ENCODE results near the gene OR7C1. TPM values are rescaled to one million over a fixed set of nuclear protein-coding genes. Genes with fewer than 3 reads are reported as not detected.
"Not testable (repeated sequence)": the region's sequence is repeated elsewhere in the genome, so short reads cannot be mapped to it uniquely, and the experiment has no call there.

The OR7C1 gene
- total RNA-seq, 1 experiment from 2014 or later = not detected

GRCh38 chr19:14785102-14785793 is 49.7 kb downstream of the OR7C1 start:
- not testable (repeated sequence) for DNase-seq (ENCODE audit: low spot score)

GRCh38 chr19:14784730-14785101 is 50.3 kb downstream of the OR7C1 start:
- DNase-seq (ENCODE audit: low spot score) = not testable (repeated sequence)

- DNase-seq (ENCODE audit: low spot score) = not testable (repeated sequence)
These were observed 51.5 kb downstream of the OR7C1 start for GRCh38 chr19:14783410-14783998.

- no peak for DNase-seq (ENCODE audit: low spot score)
These were observed 52.2 kb downstream of the OR7C1 start for GRCh38 chr19:14782626-14783409.

- DNase-seq (ENCODE audit: low spot score) = not testable (repeated sequence)
These were observed 53.1 kb downstream of the OR7C1 start for GRCh38 chr19:14781713-14782536.

- DNase-seq (ENCODE audit: low spot score) = not testable (repeated sequence)
These were observed 54.3 kb downstream of the OR7C1 start for GRCh38 chr19:14780622-14781225.

GRCh38 chr19:14779151-14779550 is 55.8 kb downstream of the OR7C1 start:
- DNase-seq (ENCODE audit: low spot score) = no peak

GRCh38 chr19:14778110-14778845 is 56.7 kb downstream of the OR7C1 start, which contains the start of gene ADGRE2:
ADGRE2 (minus strand) TSS chr19:14778560; CDS start chr19:14776756, 1,804 bp downstream.
- not testable (repeated sequence) for DNase-seq (ENCODE audit: low spot score)

GRCh38 chr19:14777645-14778044 is 57.3 kb downstream of the OR7C1 start:
- DNase-seq (ENCODE audit: low spot score) = not testable (repeated sequence)

- no peak for DNase-seq (ENCODE audit: low spot score)
These were observed 59.0 kb downstream of the OR7C1 start for GRCh38 chr19:14775869-14776586.

- DNase-seq (ENCODE audit: low spot score) = not testable (repeated sequence)
These were observed 59.7 kb downstream of the OR7C1 start for GRCh38 chr19:14775326-14775725.

GRCh38 chr19:14774373-14774772 is 60.6 kb downstream of the OR7C1 start:
- no peak for DNase-seq (ENCODE audit: low spot score)

- not testable (repeated sequence) for DNase-seq (ENCODE audit: low spot score)
These were observed 61.3 kb downstream of the OR7C1 start for GRCh38 chr19:14773722-14774121.

- no peak for DNase-seq (ENCODE audit: low spot score)
These were observed 62.0 kb downstream of the OR7C1 start for GRCh38 chr19:14772995-14773394.

GRCh38 chr19:14772467-14772866 is 62.5 kb downstream of the OR7C1 start:
- DNase-seq (ENCODE audit: low spot score) = no peak

GRCh38 chr19:14770944-14771839 is 63.8 kb downstream of the OR7C1 start:
- DNase-seq (ENCODE audit: low spot score) = no peak

GRCh38 chr19:14770136-14770535 is 64.8 kb downstream of the OR7C1 start:
- no peak for DNase-seq (ENCODE audit: low spot score)

GRCh38 chr19:14769201-14769600 is 65.8 kb downstream of the OR7C1 start:
- no peak for DNase-seq (ENCODE audit: low spot score)

- no peak for DNase-seq (ENCODE audit: low spot score)
These were observed 67.0 kb downstream of the OR7C1 start for GRCh38 chr19:14768001-14768400.

All from HT-29 (cell line).